A549 (cell line): ENCODE results near the gene PINK1. TPM values are rescaled to one million over a fixed set of nuclear protein-coding genes. Genes with fewer than 3 reads are reported as not detected.

ENCODE experiments used
- ATAC-seq, 2 experiments: fragments of 200-7000 bp in 1 of 2; fragments of >200 bp in 1 of 2; cut with Nextera tagmentation in 1 of 2; cut with Tn5 transposase in 1 of 2; 3 replicates each; pipeline versions ENCODE4 v1.8.0 to v1.9.1; 2018 to 2020; ENCODE audit warnings: mild to moderate bottlenecking in 1 of 2, moderate library complexity in 1 of 2
- CTCF ChIA-PET: fragments of 300-600 bp; sonication (Branson Sonifier 250); formaldehyde crosslinking; extraction: SDS; loops from one replicate; lab custom pipeline; 2021; ENCODE audit warnings: antibody characterized with exemption, inconsistent platforms; lab: Yijun Ruan, JAX
- POLR2A ChIA-PET: fragments of 350-600 bp; formaldehyde crosslinking; extraction: SDS; loops from one replicate; lab custom pipeline; 2021; ENCODE audit warnings: antibody characterized with exemption, inconsistent platforms; lab: Yijun Ruan, JAX
- DNase-seq, 2 experiments: peaks; one replicate each; pipeline versions ENCODE4 v3.0.0 to v3.0.0-alpha.2; 2011 to 2016; ENCODE audit warnings: low read depth in 1 of 2, low spot score in 1 of 2
- FAIRE-seq: peaks from 2 replicates; lab custom pipeline; 2011; peaks lifted over from hg19 to GRCh38; lab: Jason Lieb, UNC
- H3K27ac ChIP-seq, 2 experiments: fragments of >200 bp; sonication (Bioruptor Twin); formaldehyde crosslinking; 3 replicates each; pipeline ENCODE4 v1.5.1; 2016 to 2017
- H3K4me1 ChIP-seq: fragments of >200 bp; sonication (Bioruptor Twin); formaldehyde crosslinking; 3 replicates; pipeline ENCODE4 v1.6.1; 2016
- H3K4me2 ChIP-seq: fragments of >200 bp; sonication (Bioruptor Twin); formaldehyde crosslinking; 3 replicates; pipeline ENCODE4 v1.6.1; 2016
- H3K4me3 ChIP-seq: fragments of >200 bp; sonication (Bioruptor Twin); formaldehyde crosslinking; 3 replicates; pipeline ENCODE4 v1.5.1; 2016
- H3K9me3 ChIP-seq: fragments of >200 bp; sonication (Bioruptor Twin); formaldehyde crosslinking; 3 replicates; pipeline ENCODE4 v1.6.1; 2016
- BCL3 ChIP-seq: fragments of >200 bp; sonication (Bioruptor Twin); formaldehyde crosslinking; IDR thresholded peaks from 3 replicates; pipeline ENCODE4 v1.6.1; 2016
- BHLHE40 ChIP-seq: IDR thresholded peaks from 2 replicates; pipeline ENCODE4 v1.6.1; 2012; ENCODE audit warnings: low read depth, low read length, inconsistent platforms
- CBX2 ChIP-seq: fragments of 200-600 bp; sonication (generic); IDR thresholded peaks from 2 replicates; pipeline ENCODE4 v1.6.1; 2016; ENCODE audit warnings: low read depth, mild to moderate bottlenecking, borderline replicate concordance
- CHD2 ChIP-seq: fragments of 150-350 bp; IDR thresholded peaks from 2 replicates; pipeline ENCODE4 v1.6.1; 2014; ENCODE audit warnings: low read length; ENCODE audit not compliant: partially characterized antibody
- CHD4 ChIP-seq: fragments of 200-600 bp; sonication (generic); IDR thresholded peaks from 2 replicates; pipeline ENCODE4 v1.6.1; 2016; ENCODE audit warnings: antibody characterized with exemption, mild to moderate bottlenecking, borderline replicate concordance
- E2F6 ChIP-seq: IDR thresholded peaks from 2 replicates; pipeline ENCODE4 v1.6.1; 2012; ENCODE audit warnings: low read depth, borderline replicate concordance
- EP300 ChIP-seq, 2 experiments: fragments of >200 bp; sonication (Bioruptor Twin); formaldehyde crosslinking; IDR thresholded peaks; 2 replicates in 1 of 2; 3 replicates in 1 of 2; pipeline ENCODE4 v1.6.1; 2016 to 2017
- ESRRA ChIP-seq: fragments of 150-350 bp; IDR thresholded peaks from 2 replicates; pipeline ENCODE4 v1.6.1; 2014; ENCODE audit warnings: mild to moderate bottlenecking, low read length, borderline replicate concordance
- FOXS1 ChIP-seq: fragments of 250-450 bp; sonication (Bioruptor Pico); IDR thresholded peaks from 2 replicates; pipeline ENCODE4 v1.5.0; 2020; ENCODE audit warnings: mild to moderate bottlenecking, moderate library complexity
- HDAC2 ChIP-seq: fragments of 200-600 bp; sonication (generic); IDR thresholded peaks from 2 replicates; pipeline ENCODE4 v1.6.1; 2016
- HES2 ChIP-seq: fragments of >200 bp; sonication (Bioruptor Twin); formaldehyde crosslinking; IDR thresholded peaks from 2 replicates; pipeline ENCODE4 v1.6.1; 2016
- HEYL ChIP-seq: fragments of 250-450 bp; sonication (Bioruptor Pico); IDR thresholded peaks from 2 replicates; pipeline ENCODE4 v1.8.0; 2021; ENCODE audit warnings: mild to moderate bottlenecking, moderate library complexity
- HOXB5 ChIP-seq: fragments of 250-450 bp; sonication (Bioruptor Pico); IDR thresholded peaks from 2 replicates; pipeline ENCODE4 v1.5.0; 2020; ENCODE audit warnings: mild to moderate bottlenecking, moderate library complexity
- PBX3 ChIP-seq: IDR thresholded peaks from 2 replicates; pipeline ENCODE4 v1.6.1; 2012
- PHF8 ChIP-seq: fragments of 200-600 bp; sonication (generic); IDR thresholded peaks from 2 replicates; pipeline ENCODE4 v1.6.1; 2016; ENCODE audit warnings: low read depth, mild to moderate bottlenecking, antibody characterized with exemption, moderate library complexity, borderline replicate concordance
- POLR2A ChIP-seq: IDR thresholded peaks from 2 replicates; pipeline ENCODE4 v1.6.1; 2012; ENCODE audit warnings: mild to moderate bottlenecking, low read length
- POLR2AphosphoS2 ChIP-seq: conservative IDR thresholded peaks from 2 replicates; pipeline ENCODE4 v1.6.1; 2012; ENCODE audit warnings: low read length, improper control_type of control experiment, inconsistent platforms
- RAD21 ChIP-seq, 2 experiments: fragments of >200 bp in 1 of 2; sonication (Bioruptor Twin) in 1 of 2; formaldehyde crosslinking in 1 of 2; IDR thresholded peaks in 1 of 2; conservative IDR thresholded peaks in 1 of 2; 2 replicates in 1 of 2; 3 replicates in 1 of 2; pipeline ENCODE4 v1.6.1; 2012 to 2018; ENCODE audit warnings: inconsistent platforms in 1 of 2
- RARB ChIP-seq: fragments of 250-450 bp; sonication (Bioruptor Pico); IDR thresholded peaks from 2 replicates; pipeline ENCODE4 v1.8.0; 2021; ENCODE audit warnings: mild to moderate bottlenecking, moderate library complexity
- RCOR1 ChIP-seq: fragments of 150-350 bp; IDR thresholded peaks from 2 replicates; pipeline ENCODE4 v1.6.1; 2014; ENCODE audit warnings: antibody characterized with exemption, low read length, low read depth
- REST ChIP-seq: fragments of 200-600 bp; sonication (generic); IDR thresholded peaks from 2 replicates; pipeline ENCODE4 v1.6.1; 2016; ENCODE audit warnings: antibody characterized with exemption, mild to moderate bottlenecking, moderate library complexity
- RFX5 ChIP-seq: fragments of 450-650 bp; IDR thresholded peaks from 2 replicates; pipeline ENCODE4 v1.7.1; 2014; ENCODE audit warnings: antibody characterized with exemption, mild to moderate bottlenecking, moderate library complexity
- RNF2 ChIP-seq: fragments of 200-600 bp; sonication (generic); IDR thresholded peaks from 2 replicates; pipeline ENCODE4 v1.6.1; 2016; ENCODE audit warnings: low read depth, mild to moderate bottlenecking, antibody characterized with exemption, moderate library complexity, borderline replicate concordance
- TFCP2L1 ChIP-seq: fragments of 250-450 bp; sonication (Bioruptor Pico); IDR thresholded peaks from 2 replicates; pipeline ENCODE4 v1.5.0; 2021; ENCODE audit warnings: mild to moderate bottlenecking
- TP53 ChIP-seq: fragments of 250-450 bp; sonication (Bioruptor Pico); IDR thresholded peaks from 2 replicates; pipeline ENCODE4 v1.5.0; 2021; ENCODE audit warnings: mild to moderate bottlenecking, moderate library complexity
- ZSCAN20 ChIP-seq: fragments of 250-450 bp; sonication (Bioruptor Pico); IDR thresholded peaks from 2 replicates; pipeline ENCODE4 v1.8.0; 2022; ENCODE audit warnings: mild to moderate bottlenecking, moderate library complexity
- WGBS: methylation state at CpG from one replicate; pipeline ENCODE4 v1.1.6; 2017; ENCODE audit errors: missing lambda C conversion rate; 5-methylcytosine and 5-hydroxymethylcytosine counted together
- polyA plus RNA-seq, 4 experiments: library from polyadenylated mRNA; depleted of rRNA in 3 of 4; stranded (reverse); fragments of >200 nt; fragmentation: RNase III in 1 of 4; extraction: RNeasy Plus Mini Kit Qiagen cat#74134 plus additional on column Dnase treatment in 1 of 4; gene quantifications; 2 replicates in 3 of 4; 3 replicates in 1 of 4; pipeline ENCODE4 v1.2.3, GENCODE V29; 2011 to 2017

Gene PINK1
- polyA plus RNA-seq, 2 of the 4 experiments (the other 2 are of a cell fraction), result 18.9 to 51.4 TPM

- 83% methylated on average over 15 of the region's 26 CpGs for WGBS
- Histone ChIP-seq H3K27ac (no peak overlapping the region), H3K4me1 (no peaks in the 10 kb centered on the region), H3K9me3 (no peaks in the 10 kb centered on the region), H3K4me2 (no peak overlapping the region), H3K4me3 (no peak overlapping the region)
- no peak for TF ChIP-seq HDAC2
- TF ChIP-seq EP300 (IDR thresholded peaks at IDR 0.05), result no peak
- TF ChIP-seq BCL3, result no peak
- TF ChIP-seq RCOR1, result no peak
- FAIRE-seq (no peak), DNase-seq (no peak), ATAC-seq (no peak; a peak in 1 of 6 replicates)
- ChIA-PET POLR2A (no interaction called here), CTCF (interaction anchor here (0.9 to 1.0 kb wide), 2 partner anchors 8 to 513 kb away, joined by 3 read pairs; no protein-coding TSS in a partner anchor)
Measured at GRCh38 chr1:20686883-20687725, 53.8 kb downstream of the PINK1 start.

GRCh38 chr1:20689645-20690056 lies 56.4 kb downstream of the PINK1 start:
- no peak for ATAC-seq
- Histone ChIP-seq H3K4me2 (no peak overlapping the region), H3K27ac (no peak overlapping the region), H3K4me3 (no peak overlapping the region), H3K4me1 (no peaks in the 10 kb centered on the region), H3K9me3 (no peaks in the 10 kb centered on the region)
- 67% methylated on average over 3 of the region's 3 CpGs for WGBS
- POLR2A ChIA-PET, result no interaction called here
- TF ChIP-seq ZSCAN20 (CRISPR knock-in tag), result no peak
- no peak for TF ChIP-seq PHF8
- no peak for TF ChIP-seq E2F6
- TF ChIP-seq CHD4, result no peak
- no peak for TF ChIP-seq CBX2
- TF ChIP-seq CHD2, result no peak
- no peak for TF ChIP-seq POLR2AphosphoS2
- TF ChIP-seq ESRRA, result no peak
- no peak for TF ChIP-seq BHLHE40
- TF ChIP-seq HEYL (CRISPR knock-in tag), result no peak
- no peak for TF ChIP-seq HOXB5
- no peak for TF ChIP-seq TP53 (CRISPR knock-in tag)
- TF ChIP-seq RAD21 (conservative IDR thresholded peaks at IDR 0.05 in 1 of 2, IDR thresholded peaks at IDR 0.05 in 1 of 2), result no peak
- TF ChIP-seq POLR2A, result no peak
- TF ChIP-seq TFCP2L1 (CRISPR knock-in tag), result no peak
- TF ChIP-seq HES2, result no peak
- TF ChIP-seq RARB, result no peak
- no peak for TF ChIP-seq RFX5
- TF ChIP-seq, all 56 proteins: peak for 0
- DNase-seq, result no peak
- CTCF ChIA-PET, result interaction anchor here (1.9 to 2.4 kb wide), 2 partner anchors 8 to 505 kb away, joined by 4 to 7 read pairs; no protein-coding TSS in a partner anchor
- FAIRE-seq, result no peak

- no peak overlapping the region for H3K27ac ChIP-seq
- FAIRE-seq, result no peak
- ChIA-PET POLR2A (interaction anchor here (0.7 kb wide), 2 partner anchors 323 to 556 kb away, joined by 4 read pairs; no protein-coding TSS in a partner anchor), CTCF (interaction anchor here (1.3 to 3.3 kb wide), 2 partner anchors 11 to 503 kb away, joined by 5 to 15 read pairs; no protein-coding TSS in a partner anchor)
- ATAC-seq, result no peak
- no peaks in the 10 kb centered on the region for H3K9me3 ChIP-seq
- H3K4me3 ChIP-seq, result no peak overlapping the region
- no peak overlapping the region for H3K4me2 ChIP-seq
- 71% methylated on average over 1 of the region's 1 CpG for WGBS
- no peak for DNase-seq
- 0 out of 3 replicates have a peak, but pooled peaks cover 3% of the 10 kb centered on the region for H3K4me1 ChIP-seq
- TF ChIP-seq RNF2 (no peak), FOXS1 (CRISPR knock-in tag) (no peak), BHLHE40 (no peak), EP300 (IDR thresholded peaks at IDR 0.05) (no peak), POLR2A (no peak), E2F6 (no peak), RFX5 (no peak), PBX3 (no peak), REST (no peak), HEYL (CRISPR knock-in tag) (no peak)
Measured at GRCh38 chr1:20691872-20692271, 58.6 kb downstream of the PINK1 start.
